ENCODE measurements around the gene FEN1.
A peak's percentile ranks its signal among the peaks of the same experiment; 100 is the strongest.

The FEN1 gene

DNA sequence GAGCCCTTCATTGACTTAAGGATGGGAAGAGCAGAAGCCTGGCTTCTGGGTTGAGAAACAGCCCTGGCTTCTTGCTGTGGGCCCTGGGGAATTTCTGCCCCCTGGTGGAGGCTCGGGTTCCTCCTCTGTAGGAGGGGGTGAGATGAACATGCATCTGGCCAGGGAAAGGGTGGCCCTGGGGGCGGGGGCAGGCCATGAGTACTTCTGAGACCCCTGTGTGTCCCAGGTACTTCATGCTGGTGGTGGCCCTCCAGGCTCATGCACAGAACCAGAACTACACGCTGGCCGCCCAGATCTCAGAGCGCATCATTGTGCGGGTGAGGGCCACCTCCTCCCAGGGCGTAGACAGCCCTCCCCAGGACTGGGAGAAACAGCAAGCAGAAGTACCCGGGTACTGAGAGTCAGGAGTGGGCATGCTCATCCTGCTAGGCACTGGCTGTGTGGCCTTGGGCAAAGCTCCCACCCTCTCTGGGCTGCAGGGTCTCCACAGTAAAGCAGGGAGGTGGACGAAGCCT is 16.1 kb upstream of the FEN1 start:
- DNase-seq, result peak; percentile 5

DNA sequence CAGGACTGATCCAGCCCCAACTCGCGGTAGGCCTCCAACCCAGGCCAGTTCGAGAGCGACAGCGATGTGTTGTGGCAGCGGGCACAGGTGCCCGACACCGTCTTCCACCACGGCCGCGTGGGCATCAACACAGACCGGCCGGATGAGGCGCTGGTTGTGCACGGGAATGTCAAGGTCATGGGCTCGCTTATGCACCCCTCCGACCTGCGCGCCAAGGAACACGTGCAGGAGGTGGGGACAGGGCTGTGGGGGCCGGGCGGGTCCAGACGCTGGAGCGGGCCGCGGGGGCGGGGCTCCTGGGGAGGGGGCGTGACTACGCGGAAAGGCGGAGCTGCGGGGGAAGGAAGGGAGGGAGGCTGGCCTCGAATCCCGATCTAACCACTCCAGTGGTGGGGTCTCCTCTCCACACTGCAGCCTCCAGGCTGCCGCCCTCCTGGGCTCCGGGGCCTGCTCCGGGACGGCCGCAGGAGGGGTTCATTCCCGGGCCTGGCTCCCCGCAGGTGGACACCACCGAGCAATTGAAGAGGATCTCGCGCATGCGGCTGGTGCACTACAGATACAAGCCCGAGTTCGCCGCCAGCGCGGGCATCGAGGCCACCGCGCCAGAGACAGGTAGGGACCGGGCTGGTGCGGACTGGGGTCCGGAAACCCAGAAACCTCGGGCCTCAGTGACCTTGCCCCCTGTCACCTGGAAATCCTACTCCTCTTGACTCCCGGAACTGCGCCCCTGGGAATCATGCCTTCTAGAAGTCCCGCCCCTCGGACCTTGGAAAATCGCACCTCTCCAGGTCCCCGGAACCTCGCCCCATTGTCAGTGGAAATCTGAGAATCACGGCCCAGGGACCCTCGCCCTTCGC is 15.2 kb upstream of the FEN1 start:
- DNase-seq, result no peak

DNA sequence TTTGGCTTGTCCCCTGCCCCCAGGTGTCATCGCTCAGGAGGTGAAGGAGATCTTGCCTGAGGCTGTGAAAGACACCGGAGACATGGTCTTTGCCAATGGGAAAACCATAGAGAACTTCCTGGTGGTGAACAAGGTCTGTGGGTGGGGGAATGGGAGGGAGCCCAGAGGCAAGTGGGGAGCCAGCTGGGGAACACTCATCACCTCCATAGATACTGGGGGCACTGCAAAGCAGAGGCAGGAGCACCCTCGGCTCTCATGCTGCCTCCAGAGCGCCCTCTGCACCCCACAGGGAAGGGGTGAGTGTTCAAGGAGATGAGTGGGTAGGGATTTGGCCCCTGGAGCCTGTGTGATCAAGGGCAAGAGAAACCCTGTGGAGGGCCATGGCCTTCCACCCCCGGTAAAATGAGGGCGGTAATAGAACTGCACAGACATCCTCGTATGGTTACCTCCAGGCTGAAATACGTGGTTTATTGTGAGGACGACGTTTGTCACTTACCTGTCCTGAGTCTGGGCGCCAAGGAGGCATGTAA is 14.3 kb upstream of the FEN1 start:
- no peak for DNase-seq

DNA sequence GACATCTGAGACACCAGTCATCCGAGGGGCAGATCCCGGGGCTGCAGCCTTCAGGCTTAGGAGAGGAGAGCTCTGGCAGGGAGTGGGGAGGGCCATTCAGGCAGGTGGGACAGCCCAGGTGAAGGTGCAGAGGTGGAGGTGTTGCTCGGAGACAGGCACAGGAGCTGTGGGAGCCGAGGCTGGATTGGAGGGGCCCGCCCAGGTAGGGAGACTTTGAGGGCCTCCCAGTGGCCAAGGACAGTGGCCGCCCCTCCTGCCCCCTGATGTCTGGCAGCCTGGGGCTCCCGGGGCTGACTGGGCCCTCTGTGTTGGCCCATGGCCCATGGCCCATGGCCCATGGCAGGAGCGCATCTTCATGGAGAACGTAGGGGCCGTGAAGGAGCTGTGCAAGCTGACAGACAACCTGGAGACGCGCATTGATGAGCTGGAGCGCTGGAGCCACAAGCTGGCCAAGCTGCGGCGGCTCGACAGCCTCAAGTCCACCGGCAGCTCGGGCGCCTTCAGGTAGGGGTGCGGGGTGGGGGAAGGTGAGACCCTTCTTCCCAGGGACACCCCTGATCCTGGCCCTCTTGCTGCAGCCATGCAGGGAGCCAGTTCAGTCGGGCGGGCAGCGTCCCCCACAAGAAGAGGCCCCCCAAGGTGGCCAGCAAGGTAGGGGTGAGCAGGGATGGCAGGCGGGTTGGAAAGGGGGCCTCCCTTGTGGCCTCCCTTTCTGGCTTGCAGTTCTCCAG is 13.6 kb upstream of the FEN1 start:
- DNase-seq, result no peak

DNA sequence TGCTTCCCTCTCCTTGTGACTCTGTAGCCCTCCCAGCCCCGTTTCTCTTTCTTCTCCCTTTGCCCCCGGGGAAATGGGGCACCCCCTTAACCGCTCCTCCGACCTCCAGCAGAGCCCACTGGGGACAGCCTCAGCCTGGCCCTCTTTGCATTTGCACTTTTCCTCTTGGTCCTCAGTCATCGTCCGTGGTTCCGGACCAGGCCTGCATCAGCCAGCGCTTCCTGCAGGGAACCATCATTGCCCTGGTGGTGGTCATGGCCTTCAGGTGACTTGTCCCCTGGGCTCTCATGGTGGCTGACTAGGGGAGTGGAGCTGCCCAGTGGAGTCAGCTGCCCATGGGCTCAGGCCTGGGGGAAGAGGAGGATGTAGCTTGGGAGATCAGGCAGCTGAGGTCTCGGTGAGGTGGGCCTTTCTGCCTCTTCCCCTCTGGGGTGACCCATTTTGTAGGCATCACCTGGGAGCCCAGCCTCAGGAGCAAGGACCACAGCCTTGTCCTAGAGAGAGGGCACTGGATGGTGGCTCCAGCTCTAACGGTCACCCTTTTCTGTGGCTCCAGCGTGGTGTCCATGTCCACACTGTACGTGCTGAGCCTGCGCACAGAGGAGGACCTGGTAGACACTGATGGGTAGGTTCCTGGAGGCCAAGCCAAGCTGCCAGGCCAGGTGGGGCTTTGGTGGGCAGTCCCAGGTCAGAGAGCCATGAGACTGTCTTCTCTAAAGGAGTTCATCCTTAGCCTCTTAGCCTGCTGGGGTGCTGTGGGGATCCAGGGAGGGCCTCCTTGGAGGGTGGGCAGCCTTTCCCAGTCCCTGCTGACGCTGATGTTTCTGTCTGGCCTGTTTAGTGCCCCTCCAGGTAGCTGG is 12.8 kb upstream of the FEN1 start:
- DNase-seq, result no peak

DNA sequence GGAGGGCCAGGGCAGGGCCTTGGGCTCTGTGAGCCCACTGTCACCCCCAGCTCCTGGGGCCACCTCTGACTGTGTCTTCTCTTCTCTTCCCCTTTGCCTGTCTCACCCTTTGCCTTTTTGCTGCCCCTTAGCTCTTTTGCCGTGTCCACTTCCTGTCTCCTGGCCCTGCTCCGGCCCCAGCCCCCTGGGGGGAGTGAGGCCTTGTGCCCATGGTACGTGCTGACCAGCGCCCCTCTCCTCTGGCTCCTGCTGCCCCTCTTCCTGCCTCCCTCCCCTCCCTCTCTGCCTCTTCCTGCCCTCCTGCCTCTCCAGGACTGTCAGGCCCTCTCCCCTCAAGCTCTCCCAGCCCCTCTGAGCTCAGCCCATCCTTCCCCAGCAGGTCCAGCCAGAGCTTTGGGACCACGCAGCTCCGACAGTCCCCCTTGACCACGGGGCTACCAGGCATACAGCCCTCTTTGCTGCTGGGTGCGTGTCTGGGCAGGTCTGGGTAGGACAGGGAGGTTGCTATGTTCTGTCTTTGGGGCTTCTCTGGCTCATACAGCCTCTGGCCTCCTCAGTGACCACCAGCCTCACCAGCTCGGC is 12.0 kb upstream of the FEN1 start:
- no peak for DNase-seq

DNA sequence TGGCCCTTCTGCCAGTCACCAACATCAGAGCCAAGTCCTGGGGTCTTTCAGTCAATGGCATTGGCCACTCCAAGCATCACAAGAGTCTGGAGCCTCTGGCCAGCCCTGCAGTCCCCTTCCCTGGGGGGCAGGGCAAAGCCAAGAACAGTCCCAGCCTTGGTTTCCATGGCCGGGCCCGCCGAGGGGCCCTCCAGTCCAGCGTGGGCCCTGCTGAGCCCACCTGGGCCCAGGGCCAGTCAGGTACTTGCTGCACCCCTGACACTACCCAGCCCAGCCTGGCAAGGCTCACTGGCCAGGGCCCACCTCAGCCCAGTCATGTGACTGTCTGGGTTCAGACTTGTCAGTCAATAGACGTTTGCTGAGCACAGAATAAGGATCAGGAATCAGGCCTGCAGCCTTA is 11.1 kb upstream of the FEN1 start:
- no peak for DNase-seq

DNA sequence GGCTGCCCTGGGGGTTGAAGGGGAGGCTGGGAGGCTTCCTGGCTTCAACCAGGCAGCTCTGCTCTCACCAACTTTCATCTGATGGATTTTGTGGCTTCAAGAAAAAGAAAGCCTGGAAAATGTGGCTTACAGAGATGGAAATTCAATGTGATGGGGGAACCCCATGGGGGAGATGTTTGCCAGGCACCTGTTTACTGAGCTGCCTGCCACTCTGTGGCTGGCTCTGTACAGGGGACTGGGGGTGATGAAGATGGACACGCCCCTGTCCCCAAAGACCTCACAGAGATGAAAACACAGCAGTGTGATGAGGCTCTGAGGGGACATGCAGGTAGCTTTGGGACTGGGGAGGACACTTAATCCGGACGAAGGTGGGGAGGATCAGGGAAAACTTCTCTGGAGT is 10.4 kb upstream of the FEN1 start:
- no peak for DNase-seq

DNA sequence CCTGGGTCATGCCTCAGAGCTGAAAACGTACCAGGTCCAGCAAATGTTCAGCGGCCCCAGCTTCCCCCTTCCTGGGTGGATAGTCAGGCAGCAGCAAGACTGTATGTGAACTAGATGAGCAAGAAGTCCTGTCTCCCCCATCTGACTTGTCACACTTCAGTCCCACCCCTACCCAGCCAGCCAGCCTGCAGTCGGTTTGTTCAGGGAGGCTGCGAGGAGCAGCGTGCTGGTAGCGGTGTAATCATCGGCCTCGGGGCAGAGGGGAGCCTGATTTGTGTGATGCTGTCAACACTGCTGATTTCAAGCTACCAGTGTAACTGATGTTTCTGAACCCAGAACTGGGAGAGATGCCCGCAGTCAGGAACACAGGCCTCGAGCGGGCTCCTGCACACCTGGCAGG is 9.9 kb upstream of the FEN1 start:
- no peak for DNase-seq

DNA sequence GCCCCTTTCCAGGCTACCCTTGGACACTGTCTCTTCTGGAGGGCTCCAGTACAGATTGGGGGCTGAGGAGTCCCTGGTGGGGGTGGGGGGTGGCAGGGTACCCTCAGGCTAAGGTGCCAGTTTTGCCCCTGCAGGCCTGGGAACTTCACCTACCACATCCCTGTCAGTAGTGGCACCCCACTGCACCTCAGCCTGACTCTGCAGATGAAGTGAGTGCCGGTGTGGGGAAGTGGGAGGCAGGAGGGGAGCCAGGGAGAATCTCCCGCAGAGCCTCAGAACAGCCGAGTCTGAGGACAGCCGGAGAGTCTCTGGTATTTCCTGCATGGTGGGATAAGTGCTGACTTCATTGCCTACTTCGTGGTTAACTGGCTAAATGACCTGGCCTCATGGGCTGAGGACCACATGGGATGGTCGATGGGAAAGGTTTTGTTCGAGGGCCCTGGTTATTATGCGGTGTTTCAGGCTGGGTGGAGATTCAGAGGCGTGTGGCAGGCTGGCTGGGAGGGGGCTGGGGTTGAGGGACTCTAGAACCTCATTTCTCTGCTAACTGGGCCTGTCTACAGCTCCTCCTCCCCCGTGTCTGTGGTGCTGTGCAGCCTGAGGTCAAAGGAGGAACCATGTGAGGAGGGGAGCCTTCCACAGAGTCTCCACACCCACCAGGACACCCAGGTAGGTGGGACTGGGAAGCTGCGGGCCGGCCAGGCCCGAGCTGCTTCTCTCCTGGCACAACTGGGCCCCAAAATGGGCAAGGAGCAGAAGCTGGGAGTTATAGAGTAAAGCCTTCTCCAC is 8.8 kb upstream of the FEN1 start:
- no peak for DNase-seq

DNA sequence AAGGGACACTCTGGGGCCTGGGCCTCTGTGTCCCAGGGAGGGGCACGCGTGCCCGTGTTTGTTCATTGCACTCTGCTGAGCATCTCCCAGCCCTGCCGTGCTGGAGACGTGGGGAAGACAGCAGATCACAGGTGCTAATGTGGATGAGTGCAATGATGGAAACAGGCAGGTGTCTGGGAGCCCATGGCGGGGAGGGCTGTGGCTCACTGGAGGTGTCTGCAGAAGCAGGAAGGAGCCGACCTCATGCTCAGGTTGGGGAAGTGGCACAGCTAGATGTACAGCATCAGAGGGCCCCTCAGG is 8.3 kb upstream of the FEN1 start:
- no peak for DNase-seq

DNA sequence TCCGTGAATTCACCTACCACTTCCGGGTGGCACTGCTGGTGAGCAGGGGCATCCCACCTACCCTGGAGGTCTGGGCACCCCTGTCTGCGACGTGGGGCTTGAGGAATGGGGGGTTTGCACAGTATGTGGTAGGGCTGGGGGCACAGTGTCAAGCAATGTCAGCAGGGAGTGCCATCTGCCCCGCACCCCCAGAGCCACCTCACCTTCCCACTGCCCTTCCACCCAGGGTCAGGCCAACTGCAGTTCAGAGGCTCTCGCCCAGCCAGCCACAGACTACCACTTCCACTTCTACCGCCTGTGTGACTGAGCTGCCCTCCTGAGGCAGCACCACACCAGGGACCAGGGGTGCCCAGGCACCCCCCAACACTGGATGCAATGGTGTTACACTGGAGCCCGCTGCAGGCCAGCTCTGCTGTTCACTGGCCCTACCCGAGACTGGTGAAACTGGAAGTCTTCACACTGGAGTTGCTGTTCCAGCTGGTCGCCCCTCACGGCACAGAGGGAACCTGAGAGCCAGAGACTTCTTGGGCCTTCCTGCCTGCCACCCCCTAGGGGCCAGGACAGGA is 6.8 kb upstream of the FEN1 start:
- DNase-seq, result no peak

DNA sequence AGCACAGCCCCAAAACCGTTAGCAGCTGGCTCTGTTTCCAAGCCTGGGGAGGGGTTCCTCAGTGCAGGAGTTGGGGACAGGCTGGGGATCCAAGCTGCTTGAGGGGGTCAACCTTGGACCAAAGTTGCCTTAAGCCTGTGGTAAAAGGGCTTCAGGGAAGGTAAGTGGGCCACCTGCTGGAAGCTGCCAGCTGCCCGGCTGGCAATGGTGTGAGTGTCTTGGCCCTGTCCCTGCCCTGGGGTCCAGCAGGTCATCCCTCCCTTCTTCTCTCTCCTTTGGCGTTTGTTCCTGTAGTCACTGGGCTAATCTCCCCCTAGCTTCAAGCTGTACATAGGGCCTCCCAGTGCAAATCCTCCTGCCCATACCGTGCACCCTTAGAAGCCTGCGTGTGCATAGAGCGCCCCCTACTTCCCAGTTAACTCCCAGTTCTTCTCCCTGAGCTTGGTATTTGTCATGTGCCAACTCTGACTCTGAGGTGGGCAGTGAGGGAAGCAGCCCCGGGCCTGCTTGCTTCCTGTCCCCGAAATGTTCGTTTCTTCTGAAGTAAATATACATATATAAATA is 4.7 kb upstream of the FEN1 start:
- no peak for DNase-seq

DNA sequence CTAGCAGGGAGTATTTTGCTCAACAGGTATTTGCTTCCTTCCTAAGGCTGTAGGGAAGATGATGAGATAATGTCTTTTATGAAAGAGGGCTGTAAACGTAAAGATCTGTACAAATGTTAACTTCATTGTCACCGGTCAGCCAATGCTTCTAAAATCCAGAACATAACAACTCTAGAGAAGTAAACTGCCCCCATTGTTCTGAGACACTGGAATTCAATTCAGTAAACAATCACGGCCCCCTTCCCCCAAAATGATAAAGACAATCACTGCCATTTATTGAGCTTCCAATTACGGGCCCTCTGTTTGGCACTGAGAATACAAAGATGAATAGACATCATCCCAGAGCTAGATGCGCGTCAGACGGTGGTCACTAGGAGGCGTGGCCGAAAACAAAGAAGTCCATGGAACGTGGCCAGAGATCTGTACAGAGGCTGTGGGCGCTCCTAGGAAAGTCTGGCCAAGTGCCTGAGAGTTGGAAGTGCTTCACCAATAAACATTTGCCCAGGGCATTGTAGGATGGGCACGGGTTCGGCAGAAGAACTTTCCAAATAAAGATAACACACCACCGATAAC is 888 bp upstream of the FEN1 start:
- no peak for DNase-seq

DNA sequence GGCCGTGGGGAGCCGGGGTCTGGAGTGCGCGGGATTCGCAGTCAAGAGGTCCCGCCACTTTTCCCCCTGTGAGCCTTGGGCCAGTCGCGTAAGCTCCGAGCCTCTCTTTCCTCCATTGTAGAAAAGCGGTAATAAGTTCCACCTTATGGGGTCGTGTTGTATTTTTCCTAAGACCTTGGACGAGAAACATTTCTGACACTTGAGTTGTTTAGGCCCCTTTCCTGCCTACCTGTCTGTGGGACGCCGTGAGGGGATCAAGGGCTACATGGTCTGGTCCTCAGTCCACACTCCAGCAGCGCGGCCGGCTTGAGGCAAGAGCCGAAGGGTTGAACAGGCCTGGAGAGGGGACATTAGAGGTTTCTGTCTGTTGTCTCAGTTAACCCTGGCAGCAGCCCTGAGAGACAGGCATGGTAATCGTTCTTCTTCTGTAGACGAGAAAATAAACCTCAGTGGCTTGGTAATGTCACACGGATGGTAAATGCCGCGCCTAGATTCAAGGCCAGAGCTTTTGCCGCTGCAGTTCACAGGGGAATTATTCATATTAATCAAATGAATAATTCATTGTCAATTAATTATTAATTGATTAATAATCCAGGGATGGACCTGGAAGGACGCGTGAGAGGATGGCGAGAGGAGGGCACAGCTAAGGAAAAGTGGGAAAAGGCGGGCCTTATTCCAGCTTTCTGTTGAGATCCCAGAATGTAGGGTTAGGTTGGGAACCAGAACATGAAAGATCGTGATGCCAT is 545 bp downstream of the FEN1 start:
- no peak for DNase-seq

DNA sequence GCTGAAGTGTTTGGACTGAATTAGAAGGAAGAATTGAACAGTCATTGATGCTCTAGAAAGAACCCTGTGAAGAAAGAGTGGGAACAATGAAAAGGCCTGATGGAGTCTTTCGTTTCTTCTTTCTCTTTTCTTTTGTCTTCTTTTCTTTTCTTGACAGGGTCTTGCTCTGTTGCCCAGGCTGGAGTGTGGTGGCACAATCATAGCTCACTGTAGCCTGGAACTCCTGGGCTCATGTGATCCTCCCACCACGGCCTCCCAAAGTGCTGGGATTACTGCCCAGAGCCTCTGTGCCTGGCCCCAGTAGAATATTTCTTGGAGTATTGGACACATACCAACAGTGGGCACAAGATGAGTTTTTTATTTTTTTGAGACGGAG is 1.1 kb downstream of the FEN1 start:
- DNase-seq, result no peak

DNA sequence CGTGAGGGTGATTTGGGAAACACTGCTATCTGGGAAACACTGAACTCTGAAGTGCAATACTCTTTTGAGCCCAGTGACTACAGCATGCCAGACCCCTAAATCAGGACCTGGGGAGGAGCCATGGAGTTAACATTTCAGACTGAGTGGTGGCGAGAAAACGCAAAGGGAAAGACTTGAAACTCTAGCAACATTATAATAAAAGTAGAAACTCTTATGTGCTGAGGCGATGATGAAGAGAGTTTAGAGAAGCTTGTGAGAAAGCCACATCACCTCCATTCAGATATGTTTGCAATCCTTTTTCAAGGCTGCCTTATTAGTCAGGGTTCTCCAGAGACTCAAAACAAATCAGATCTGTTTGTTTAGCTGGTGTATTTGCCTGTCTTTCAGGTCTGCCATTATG is 1.9 kb downstream of the FEN1 start:
- no peak for DNase-seq

DNA sequence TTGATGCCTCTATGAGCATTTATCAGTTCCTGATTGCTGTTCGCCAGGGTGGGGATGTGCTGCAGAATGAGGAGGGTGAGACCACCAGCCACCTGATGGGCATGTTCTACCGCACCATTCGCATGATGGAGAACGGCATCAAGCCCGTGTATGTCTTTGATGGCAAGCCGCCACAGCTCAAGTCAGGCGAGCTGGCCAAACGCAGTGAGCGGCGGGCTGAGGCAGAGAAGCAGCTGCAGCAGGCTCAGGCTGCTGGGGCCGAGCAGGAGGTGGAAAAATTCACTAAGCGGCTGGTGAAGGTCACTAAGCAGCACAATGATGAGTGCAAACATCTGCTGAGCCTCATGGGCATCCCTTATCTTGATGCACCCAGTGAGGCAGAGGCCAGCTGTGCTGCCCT is 2.7 kb downstream of the FEN1 start:
- no peak for DNase-seq

DNA sequence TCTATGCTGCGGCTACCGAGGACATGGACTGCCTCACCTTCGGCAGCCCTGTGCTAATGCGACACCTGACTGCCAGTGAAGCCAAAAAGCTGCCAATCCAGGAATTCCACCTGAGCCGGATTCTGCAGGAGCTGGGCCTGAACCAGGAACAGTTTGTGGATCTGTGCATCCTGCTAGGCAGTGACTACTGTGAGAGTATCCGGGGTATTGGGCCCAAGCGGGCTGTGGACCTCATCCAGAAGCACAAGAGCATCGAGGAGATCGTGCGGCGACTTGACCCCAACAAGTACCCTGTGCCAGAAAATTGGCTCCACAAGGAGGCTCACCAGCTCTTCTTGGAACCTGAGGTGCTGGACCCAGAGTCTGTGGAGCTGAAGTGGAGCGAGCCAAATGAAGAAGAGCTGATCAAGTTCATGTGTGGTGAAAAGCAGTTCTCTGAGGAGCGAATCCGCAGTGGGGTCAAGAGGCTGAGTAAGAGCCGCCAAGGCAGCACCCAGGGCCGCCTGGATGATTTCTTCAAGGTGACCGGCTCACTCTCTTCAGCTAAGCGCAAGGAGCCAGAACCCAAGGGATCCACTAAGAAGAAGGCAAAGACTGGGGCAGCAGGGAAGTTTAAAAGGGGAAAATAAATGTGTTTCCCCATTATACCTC is 3.3 kb downstream of the FEN1 start:
- DNase-seq, result no peak

Measured in SIG-M5 (cell line).